ENCODE data around the gene UGGT1. TPM values are rescaled to one million over a fixed set of nuclear protein-coding genes. Genes with fewer than 3 reads are reported as not detected.

UGGT1 gene
- polyA plus RNA-seq, 2 of the 4 experiments (the other 2 are of a cell fraction) = 24.2 to 56.4 TPM

DNA sequence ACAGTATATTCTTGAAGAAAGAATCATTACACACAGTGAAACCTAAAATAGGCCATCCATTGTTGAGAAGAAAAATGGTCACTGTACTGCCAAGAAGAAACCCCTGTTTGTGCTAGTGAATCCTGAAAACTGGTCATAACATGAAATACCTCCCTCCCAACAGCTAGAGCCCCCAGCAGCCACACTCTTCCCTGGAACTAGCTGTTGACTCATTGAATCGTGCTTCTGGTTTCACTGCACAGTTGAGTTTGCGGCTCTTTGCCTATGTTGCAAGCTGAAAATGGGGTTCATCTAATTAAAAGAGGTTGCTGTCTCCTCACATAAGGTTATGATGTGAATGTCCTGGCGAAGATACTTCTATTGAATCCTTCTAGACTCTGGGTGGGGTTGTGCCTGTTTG lies 86.3 kb downstream of the UGGT1 start:
- POLR2A ChIA-PET = no interaction called here
- ATAC-seq (no peak), FAIRE-seq (no peak), DNase-seq (ENCODE audit: low read depth in 1 of 2, low spot score in 1 of 2) (no peak)
- CTCF ChIA-PET = no interaction called here
- Histone ChIP-seq H3K9me3 (no peaks in the 10 kb centered on the region), H3K4me3 (no peak overlapping the region), H3K4me2 (no peak overlapping the region), H3K27ac (no peak overlapping the region), H3K4me1 (no peaks in the 10 kb centered on the region)
- no peak for TF ChIP-seq RFX5 (IDR thresholded peaks at IDR 0.05)
- TF ChIP-seq NR3C1 (IDR thresholded peaks at IDR 0.05) = no peak
- TF ChIP-seq RARB (CRISPR knock-in tag; IDR thresholded peaks at IDR 0.05) = no peak
- TF ChIP-seq ESRRA (IDR thresholded peaks at IDR 0.05; ENCODE audit: borderline replicate concordance, low read length) = no peak
- 94% methylated on average over 3 of the region's 3 CpGs for WGBS (ENCODE audit: missing lambda C conversion rate)

DNA sequence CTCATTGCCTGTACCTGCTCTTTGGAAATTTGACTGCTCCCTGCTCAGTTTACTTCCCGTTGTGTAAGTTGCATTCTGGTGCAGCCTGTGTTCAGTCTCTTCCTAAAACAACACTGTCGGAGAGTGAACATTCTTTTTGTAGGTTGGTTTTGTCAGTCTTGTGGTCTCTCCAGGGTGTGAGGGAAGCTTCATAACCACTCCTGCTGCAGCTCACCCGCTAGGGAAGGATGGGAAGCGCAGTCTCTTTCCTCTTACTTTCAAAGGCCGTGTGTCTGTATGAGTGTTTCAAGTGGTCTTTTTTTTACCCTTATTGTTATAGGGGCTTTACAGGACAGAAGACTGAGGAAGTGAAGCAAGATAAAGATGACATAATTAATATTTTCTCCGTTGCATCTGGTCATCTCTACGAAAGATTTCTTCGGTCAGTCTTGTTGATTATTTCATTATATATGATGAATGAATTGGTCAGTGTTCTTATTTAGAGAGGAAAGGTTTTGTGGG lies 87.2 kb downstream of the UGGT1 start:
- H3K27ac ChIP-seq = no peak overlapping the region
- DNase-seq (ENCODE audit: low read depth in 1 of 2, low spot score in 1 of 2) (no peak), FAIRE-seq (no peak), ATAC-seq (no peak)
- 91% methylated on average over 8 of the region's 8 CpGs for WGBS (ENCODE audit: missing lambda C conversion rate)
- no peaks in the 10 kb centered on the region for H3K4me1 ChIP-seq
- no peak overlapping the region for H3K4me3 ChIP-seq
- no peak for TF ChIP-seq MYC (IDR thresholded peaks at IDR 0.05; ENCODE audit: borderline replicate concordance, low read length)
- TF ChIP-seq, protein P1, sequence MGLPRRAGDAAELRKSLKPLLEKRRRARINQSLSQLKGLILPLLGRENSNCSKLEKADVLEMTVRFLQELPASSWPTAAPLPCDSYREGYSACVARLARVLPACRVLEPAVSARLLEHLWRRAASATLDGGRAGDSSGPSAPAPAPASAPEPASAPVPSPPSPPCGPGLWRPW (IDR thresholded peaks at IDR 0.05) = no peak
- TF ChIP-seq RFX5 (IDR thresholded peaks at IDR 0.05) = no peak
- no peak for TF ChIP-seq ESRRA (IDR thresholded peaks at IDR 0.05; ENCODE audit: borderline replicate concordance, low read length)
- TF ChIP-seq ZFP36 (IDR thresholded peaks at IDR 0.05; ENCODE audit: borderline replicate concordance, partially characterized antibody) = no peak
- TF ChIP-seq, protein P2, sequence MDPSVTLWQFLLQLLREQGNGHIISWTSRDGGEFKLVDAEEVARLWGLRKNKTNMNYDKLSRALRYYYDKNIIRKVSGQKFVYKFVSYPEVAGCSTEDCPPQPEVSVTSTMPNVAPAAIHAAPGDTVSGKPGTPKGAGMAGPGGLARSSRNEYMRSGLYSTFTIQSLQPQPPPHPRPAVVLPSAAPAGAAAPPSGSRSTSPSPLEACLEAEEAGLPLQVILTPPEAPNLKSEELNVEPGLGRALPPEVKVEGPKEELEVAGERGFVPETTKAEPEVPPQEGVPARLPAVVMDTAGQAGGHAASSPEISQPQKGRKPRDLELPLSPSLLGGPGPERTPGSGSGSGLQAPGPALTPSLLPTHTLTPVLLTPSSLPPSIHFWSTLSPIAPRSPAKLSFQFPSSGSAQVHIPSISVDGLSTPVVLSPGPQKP (IDR thresholded peaks at IDR 0.05; ENCODE audit: low read depth, low read length) = no peak
- TF ChIP-seq JUN (IDR thresholded peaks at IDR 0.05) = no peak
- no peak for TF ChIP-seq RAD21 (conservative IDR thresholded peaks at IDR 0.05 in 1 of 2, IDR thresholded peaks at IDR 0.05 in 1 of 2)
- TF ChIP-seq, protein P3, sequence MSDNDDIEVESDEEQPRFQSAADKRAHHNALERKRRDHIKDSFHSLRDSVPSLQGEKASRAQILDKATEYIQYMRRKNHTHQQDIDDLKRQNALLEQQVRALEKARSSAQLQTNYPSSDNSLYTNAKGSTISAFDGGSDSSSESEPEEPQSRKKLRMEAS (IDR thresholded peaks at IDR 0.05) = no peak
- TF ChIP-seq JUNB (IDR thresholded peaks at IDR 0.05) = no peak
- no peak for TF ChIP-seq CEBPB (IDR thresholded peaks at IDR 0.05)
- no peak for TF ChIP-seq ZNF302 (CRISPR knock-in tag; IDR thresholded peaks at IDR 0.05)
- no peak for TF ChIP-seq HOXB13 (CRISPR knock-in tag; IDR thresholded peaks at IDR 0.05; ENCODE audit: low read depth)
- TF ChIP-seq, protein P4, sequence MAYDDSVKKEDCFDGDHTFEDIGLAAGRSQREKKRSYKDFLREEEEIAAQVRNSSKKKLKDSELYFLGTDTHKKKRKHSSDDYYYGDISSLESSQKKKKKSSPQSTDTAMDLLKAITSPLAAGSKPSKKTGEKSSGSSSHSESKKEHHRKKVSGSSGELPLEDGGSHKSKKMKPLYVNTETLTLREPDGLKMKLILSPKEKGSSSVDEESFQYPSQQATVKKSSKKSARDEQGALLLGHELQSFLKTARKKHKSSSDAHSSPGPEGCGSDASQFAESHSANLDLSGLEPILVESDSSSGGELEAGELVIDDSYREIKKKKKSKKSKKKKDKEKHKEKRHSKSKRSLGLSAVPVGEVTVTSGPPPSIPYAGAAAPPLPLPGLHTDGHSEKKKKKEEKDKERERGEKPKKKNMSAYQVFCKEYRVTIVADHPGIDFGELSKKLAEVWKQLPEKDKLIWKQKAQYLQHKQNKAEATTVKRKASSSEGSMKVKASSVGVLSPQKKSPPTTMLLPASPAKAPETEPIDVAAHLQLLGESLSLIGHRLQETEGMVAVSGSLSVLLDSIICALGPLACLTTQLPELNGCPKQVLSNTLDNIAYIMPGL (CRISPR knock-in tag; IDR thresholded peaks at IDR 0.05; ENCODE audit: borderline replicate concordance) = no peak
- no peak for TF ChIP-seq NR3C1 (IDR thresholded peaks at IDR 0.05)
- TF ChIP-seq HOXA7 (CRISPR knock-in tag; IDR thresholded peaks at IDR 0.05) = no peak
- no peak for TF ChIP-seq CBX8 (IDR thresholded peaks at IDR 0.05)
- no peak for TF ChIP-seq FOXS1 (CRISPR knock-in tag; IDR thresholded peaks at IDR 0.05)
- CTCF ChIA-PET = interaction anchor here (1.1 to 2.0 kb wide), 4 partner anchors 13 to 1746 kb away, joined by 3 to 8 read pairs (median 4); no protein-coding TSS in a partner anchor
- POLR2A ChIA-PET = no interaction called here
- no peak overlapping the region for H3K4me2 ChIP-seq
- H3K9me3 ChIP-seq = no peaks in the 10 kb centered on the region

Measured in A549 (cell line).